ENCODE data around the gene SRBD1. TPM values are rescaled to one million over a fixed set of nuclear protein-coding genes. Genes with fewer than 3 reads are reported as not detected.

SRBD1 gene
- total RNA-seq, 1 experiment from 2014 or later: 19.7 TPM

DNA sequence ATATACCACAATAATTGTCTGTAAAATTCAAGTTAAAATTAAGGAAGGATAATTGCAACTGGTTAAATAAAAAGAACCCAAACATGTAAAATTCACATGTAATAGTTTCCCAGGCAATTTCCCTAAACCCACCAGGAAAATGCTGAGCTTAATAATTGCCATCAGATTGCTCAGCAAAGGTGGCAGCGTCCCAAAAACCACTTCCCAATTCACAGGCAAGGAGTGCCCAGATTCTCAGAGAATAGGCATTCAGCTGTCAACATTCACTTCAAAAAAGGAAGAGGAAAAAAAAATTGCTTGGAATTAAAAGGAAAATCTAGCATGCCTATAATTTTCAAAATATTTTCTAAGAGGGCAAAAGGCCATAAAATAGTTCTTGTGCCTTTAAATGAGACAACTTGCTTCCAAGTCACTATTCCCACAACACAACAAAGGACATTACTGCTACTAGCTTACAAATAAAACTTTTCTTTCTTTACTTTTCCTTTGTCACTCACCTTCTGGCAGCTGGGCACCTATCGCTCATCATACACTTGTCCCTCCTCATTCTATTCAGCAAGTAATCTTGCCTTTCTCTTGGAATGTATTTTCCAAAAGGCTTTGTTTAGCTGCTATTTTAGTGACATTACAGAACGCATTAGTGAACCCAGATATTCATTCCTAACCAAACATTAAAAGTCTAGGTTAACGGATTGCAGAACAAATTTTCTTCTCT is 15.2 kb downstream of the SRBD1 start:
- peak; percentile 53 for DNase-seq (ENCODE audit: low read depth)

DNA sequence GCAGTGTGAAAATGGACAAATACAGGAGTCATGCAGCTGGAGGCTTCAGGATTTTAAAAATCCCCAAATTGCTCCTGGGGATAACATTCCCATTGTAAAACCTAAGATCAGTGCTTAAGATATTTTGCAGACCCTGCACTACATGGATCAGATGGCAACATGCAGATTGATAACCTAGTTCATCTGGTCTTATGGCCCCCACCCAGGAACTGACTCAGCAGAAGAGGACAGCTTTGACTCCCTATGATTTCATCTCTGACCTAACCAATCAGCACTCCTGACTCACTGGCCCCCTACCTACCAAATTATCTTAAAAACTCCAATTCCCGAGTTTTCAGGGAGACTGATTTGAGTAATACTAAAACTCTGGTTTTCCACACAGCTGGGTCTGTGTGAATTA is 20.0 kb downstream of the SRBD1 start:
- DNase-seq (ENCODE audit: low read depth): no peak

DNA sequence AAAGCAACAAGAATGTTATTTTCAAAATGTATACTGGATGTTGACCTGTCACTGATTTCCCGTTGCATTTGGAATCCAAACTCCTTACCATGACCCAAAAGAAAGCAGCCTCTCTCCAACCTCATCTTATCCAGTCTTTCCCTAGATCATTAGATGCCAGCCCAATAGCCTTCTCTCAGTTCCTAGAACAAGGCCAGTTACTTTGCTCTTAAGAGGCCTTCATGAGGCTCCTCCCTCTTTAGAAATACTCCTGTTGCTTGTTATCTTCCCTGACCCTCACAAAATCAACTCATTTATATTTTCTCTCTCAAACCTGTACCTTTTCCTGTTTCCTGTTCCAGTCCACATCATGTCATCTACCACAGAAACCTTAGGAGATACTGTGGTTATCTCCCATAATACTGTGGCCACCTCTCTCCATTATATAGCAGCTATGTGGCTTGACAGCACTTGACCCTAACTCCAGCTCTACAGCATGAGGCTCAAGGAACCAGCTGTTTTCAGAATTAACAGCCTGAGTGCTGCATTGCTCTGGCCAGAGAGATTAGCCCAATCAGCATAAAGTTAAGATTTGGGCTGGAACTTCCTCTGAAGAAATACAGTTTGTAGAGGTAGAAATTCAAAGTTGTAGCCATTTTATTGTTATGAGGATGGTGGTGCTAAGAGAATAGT is 22.8 kb downstream of the SRBD1 start:
- DNase-seq (ENCODE audit: low read depth): no peak

DNA sequence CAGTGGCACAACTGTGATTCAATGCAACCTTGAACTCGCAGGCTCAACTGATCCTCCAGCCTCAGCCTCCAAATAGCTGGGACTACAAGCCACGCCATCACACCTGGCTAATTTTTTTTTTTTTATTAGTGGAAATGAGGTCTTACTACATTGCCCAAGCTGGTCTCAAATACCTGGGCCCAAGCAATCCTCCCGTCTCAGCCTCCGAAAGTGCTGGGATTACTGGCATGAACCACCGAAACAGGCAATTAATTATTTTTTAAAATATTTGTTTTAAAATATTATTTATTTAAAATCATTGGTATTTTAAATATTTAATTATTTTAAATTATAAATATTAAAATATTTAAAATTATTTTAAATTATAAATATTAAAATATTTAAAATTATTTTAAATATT is 24.5 kb downstream of the SRBD1 start:
- no peak for DNase-seq (ENCODE audit: low read depth)

DNA sequence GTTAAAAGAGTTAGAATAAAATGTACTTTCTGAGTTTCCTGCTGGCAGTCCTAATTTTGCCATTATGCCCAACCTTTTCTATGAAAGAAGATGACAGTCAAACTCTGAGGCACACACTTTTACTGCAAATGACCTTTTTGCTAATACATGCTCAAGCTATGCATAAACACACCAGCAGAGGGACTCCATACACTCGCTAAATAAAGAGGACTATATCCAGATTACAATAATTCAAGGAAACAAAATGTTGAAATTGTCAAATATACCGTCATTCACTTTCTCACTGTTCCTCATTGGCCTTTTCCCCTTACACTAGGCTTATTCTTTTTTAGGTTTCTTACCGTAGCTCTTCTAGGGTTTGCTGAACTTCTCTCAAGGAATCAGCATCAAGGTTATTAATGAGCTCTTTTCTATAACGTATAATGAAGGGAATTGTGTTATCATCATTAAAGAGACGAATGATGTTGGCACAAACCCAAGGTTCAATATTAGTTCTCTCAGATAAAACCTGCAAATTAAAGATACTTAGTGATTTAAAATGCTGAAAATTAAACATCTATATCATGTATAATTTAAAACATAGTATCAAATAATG is 25.7 kb downstream of the SRBD1 start:
- DNase-seq (ENCODE audit: low read depth): peak; percentile 46

DNA sequence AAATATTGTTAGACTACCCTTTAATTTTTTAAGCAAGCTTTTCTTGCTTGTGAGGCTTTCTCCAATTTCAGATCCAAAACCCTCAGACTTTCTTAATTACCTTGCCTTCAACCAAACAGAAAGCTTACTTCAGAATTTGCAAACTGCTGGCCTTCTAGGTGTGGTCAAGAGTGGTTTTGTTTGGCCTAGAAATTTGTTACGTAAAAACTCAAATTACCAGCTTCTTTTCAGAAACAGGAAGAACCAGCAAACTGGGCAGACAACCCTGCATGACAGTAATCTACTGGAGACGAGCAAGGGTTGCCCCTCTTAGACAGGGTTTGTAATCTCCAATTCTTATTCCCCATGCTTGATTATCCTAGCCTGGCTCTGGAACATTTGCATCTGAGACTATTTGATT is 27.1 kb downstream of the SRBD1 start:
- no peak for DNase-seq (ENCODE audit: low read depth)

- DNase-seq (ENCODE audit: low read depth): no peak
Measured at GRCh38 chr2:45582522-45582921, 28.5 kb downstream of the SRBD1 start.

DNA sequence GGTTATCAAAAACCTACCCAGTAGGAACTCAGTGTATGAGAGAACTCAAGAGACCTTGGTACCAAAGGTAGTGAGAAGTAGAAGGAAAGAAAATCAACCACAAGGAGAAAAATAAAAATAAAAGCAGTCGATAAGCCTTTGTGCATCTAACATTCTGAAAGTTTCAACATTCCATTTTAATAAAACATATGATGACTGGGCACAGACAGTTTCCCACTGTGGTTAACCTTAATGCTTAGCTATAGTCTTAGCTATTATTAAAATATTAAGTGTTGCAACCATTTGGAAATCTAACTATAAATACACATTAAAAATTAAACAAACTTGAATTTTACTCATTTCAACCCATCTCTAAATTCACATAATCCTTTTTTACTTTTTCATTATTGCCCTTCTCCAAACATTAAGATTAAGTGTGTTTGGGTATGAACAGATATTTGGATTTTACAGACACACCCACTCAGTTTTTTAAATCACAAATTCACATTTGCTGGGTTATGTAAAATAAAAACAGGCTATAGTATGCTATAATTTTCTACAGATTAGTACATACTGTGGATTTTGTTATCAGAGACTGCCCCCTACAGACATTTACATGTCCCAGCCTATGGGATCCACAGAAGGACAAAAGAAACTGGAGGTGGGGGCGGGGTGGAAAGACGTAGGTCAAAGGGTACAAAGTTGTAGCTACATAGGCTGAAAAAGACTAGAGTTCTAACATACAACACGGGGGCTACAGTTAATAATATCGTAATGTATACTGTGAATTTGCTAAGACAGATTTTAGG is 32.8 kb downstream of the SRBD1 start:
- peak; percentile 16 for DNase-seq (ENCODE audit: low read depth)

DNA sequence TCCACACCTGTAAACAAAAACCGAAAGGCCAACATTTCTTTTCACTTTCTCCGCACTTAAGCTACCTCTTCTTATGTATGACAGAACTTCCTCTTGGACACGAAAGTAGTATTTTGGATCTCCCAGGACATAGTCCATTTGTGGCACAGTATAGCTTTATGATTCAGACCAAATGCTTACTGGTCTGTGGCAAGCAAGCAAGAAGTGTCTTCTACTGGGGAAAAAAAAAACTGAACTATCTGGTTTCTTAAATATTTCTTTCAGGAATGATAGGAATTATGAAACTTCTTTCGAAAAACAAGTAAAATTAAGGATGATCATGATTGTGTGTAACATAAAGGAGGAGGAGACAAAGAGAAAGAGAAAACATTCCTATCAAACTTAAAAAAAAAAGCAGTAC is 33.6 kb downstream of the SRBD1 start:
- DNase-seq (ENCODE audit: low read depth): no peak

- no peak for DNase-seq (ENCODE audit: low read depth)
Measured at GRCh38 chr2:45575881-45576280, 35.2 kb downstream of the SRBD1 start.

GRCh38 chr2:45572979-45573378 is 38.1 kb downstream of the SRBD1 start:
- no peak for DNase-seq (ENCODE audit: low read depth)

- DNase-seq (ENCODE audit: low read depth): no peak
Measured at GRCh38 chr2:45571940-45572339, 39.1 kb downstream of the SRBD1 start.

DNA sequence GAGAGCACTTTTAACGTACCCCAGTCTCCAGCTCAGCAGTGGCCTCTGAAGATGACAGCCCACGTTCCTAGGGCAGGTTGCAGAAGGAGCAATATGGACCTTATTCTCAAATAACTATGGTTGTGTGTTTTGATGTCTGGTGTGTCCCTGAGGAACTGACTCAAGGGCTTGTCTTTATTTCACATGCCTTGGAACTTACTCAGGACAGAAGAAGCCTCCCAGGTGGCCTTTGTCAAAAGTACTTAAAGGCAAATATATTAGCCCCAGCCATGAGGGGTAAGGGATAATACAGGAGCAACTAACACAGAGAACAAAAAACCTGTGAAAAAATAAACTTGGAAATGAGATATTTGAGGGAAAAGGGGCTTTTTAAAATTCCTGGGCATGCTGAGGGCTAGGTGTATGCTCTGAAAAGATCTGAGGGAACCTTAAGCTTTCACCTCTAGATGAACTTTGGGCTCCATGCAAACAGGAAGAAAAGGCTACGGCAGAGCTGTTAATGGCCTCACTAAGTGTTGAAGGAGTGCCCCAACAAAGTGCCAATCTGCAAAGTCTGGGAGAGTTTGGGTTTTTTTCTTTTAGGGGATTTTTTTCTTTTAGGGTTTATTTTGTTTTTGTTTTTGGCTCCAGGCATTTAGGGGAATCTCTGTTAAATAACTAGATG is 40.3 kb downstream of the SRBD1 start:
- no peak for DNase-seq (ENCODE audit: low read depth)

- DNase-seq (ENCODE audit: low read depth): no peak
Measured at GRCh38 chr2:45568935-45569334, 42.1 kb downstream of the SRBD1 start.

DNA sequence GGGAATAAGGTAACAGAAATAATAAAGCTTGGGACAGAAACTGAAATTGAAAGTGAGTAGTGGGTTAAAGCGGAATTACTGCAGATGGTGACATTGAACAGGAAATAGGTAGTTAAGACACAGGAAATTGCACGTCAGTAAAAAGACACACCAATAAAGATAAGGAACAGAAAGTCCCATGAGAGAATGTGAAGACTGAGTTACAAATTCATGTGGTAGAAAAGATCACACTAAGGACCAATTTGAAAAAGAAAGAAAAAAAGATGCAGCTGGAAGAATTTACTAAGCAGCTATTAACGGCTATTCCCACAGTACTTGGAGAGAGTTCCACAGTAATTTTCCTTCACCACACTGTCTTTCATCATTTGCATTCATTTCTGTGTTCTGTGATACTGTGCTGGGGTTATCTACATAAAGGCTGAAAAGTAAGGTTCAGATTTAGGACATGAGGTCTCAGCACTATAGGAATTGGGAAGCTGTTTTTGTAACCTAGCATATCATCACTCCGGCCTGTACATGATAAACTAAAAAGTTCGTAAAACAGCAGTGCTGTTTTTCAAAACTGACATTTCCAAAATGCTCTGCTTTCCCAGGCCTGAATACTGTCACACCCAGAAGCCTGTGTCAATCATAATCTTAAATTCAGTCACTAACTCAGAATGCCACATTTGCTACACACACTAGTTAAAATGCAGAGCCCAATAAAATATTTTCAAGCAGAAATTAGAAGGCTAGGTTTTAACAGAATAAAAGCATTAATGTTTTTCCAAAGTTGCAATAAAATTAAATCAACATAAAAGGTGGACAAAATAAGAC is 42.9 kb downstream of the SRBD1 start:
- no peak for DNase-seq (ENCODE audit: low read depth)

DNA sequence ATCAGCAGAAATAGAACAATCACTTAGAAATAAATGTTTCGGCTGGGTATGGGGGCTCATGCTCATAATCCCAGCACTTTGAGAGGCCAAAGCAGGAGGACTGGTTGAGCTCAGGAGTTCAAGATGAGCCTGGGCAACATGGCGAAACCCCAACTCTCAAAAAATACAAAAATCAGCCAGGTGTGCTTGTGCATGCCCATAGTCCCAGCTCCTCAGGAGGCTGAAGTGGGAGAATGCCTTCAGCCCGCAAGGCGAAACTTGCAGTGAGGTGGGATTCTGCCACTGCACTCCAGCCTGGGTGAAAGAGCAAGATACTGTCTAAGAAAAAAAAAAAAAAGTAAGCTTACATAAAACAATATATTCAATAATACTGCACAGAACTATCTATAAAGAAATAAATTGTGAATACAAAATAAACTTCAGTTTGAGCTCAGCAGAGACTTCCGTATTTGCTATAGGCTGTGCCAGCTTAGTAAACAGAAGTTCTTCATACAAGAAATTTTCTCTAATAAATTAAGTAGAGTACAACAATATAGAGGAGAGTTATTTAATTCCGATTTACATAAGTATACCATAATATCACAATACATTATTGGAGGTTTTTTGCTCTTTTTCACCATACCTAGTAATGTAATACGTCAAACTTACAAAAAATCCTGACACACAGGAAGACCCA is 43.6 kb downstream of the SRBD1 start:
- no peak for DNase-seq (ENCODE audit: low read depth)

DNA sequence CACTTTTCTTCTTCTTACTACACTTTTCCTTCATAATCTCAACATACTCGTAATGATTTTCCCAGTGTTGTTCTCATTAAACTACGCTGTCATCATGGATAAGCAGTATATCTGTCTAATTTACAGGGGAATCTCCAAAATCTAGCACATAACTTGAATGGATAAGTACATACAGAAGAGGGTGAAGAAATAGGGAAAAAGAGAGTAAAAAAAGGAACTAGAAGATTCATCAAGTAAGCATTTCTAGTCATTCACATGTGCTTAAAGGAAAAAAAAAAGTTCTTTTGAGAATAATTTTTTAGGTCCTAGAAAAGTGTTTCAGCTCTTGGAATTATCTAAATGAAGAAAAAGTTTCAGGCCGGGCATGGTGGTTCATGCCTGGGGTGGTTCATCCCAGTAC is 51.6 kb downstream of the SRBD1 start:
- DNase-seq (ENCODE audit: low read depth): no peak

- peak; percentile 7 for DNase-seq (ENCODE audit: low read depth)
Measured at GRCh38 chr2:45554742-45555140, 56.3 kb downstream of the SRBD1 start.

DNA sequence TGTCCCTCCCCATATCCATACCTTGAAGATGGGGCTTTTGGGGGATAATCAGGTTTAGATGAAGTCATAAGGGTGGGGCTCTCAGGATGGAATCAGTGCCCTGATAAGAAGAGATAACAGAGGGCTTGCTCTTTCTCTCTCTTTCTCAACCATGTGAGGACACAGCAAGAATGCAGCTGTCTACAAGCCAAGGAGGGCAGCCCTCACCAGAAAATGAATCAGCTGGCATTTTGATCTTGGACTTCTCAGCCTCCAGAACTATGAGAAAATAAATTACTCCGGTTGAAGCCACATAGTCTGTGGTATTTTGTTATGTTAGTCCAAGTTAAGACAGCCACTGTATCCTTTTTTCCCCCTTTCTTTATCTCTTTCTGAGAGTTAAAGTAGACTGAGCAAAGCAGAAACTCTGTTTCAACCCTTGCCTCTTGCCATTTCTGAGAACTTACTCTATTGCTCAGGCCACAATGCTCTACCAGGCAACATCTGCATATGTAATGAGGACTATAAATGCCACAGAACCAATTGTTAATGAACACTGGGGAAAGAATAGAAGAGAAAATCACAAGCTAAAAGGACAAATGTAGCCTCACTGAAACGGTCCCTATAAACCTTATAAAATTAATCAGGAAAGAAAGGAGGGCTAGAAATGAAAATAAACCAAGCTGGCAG is 56.9 kb downstream of the SRBD1 start:
- DNase-seq (ENCODE audit: low read depth): peak; percentile 22

- DNase-seq (ENCODE audit: low read depth): no peak
Measured at GRCh38 chr2:45551862-45552261, 59.2 kb downstream of the SRBD1 start.

Data from RPMI7951 (cell line).